HG03571 (cell line): ENCODE results near the gene FABP3.

Experiments
- ATAC-seq: cut with Tn5 transposase; IDR thresholded peaks from one replicate; pipeline ENCODE4 v1.9.1; 2021; ENCODE audit not compliant: unreplicated experiment

Gene FABP3

DNA sequence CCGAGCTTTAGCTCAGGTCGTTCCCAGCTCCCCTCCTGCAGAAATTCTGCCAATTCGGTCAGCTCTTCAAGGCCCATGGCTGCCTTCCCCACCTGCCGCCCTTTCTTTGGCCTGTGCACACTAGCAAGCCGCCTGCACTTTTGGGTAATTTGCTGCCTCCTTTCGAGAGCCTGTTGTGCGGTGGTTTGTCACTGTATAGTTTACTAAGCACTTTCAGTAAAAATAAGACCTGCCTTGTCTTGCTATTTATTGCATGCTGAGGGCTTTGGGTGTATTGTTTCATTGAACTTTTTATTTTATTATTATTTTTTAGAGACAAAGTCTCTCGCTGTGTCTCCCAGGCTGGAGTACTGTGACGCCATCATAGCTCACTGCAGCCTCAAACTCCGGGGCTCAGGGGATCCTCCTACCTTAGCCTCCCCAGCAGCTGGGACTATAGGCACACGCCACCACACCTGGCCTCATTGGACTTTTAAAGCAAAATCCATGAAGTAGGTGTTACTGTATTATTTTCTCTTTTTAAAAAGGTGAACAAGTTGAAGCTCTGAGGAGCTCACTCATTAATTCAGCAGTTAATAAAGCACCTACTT, 1.1 kb upstream of the FABP3 start:
- ATAC-seq = no peak

DNA sequence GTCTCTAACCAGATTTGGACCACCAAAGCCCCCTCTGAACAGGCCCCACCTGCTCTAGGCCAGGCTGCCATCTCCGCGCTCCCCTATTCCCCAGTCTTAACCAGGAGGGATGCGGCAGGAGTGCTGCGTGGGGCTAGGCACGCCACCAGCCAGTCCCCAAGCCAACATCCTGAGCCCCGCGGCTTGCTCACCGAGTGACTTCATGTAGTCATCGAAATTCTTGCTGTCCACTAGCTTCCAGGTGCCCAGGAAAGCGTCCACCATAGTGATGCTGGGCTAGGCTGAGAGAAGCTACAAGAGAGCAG, 173 bp downstream of the FABP3 start:
- ATAC-seq = no peak

DNA sequence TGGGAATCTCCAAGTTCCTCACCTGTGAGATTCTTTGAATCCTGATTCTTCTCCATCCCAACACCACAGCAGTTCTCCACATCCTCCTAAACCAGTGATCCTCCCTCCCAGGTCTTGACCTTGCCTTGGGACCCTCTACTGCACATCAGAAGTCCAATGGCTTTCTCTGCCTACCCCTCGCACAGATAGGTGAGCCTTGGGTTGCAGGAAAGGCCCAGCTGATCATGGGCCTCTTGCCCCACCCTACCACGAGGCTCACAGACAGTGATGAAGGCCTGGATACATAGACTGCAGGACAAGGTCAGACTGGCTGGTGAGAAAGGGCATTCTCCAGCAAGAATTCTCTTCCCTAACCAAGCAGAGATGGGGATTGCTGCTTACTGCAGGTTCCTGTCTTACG, 825 bp downstream of the FABP3 start:
- no peak for ATAC-seq

DNA sequence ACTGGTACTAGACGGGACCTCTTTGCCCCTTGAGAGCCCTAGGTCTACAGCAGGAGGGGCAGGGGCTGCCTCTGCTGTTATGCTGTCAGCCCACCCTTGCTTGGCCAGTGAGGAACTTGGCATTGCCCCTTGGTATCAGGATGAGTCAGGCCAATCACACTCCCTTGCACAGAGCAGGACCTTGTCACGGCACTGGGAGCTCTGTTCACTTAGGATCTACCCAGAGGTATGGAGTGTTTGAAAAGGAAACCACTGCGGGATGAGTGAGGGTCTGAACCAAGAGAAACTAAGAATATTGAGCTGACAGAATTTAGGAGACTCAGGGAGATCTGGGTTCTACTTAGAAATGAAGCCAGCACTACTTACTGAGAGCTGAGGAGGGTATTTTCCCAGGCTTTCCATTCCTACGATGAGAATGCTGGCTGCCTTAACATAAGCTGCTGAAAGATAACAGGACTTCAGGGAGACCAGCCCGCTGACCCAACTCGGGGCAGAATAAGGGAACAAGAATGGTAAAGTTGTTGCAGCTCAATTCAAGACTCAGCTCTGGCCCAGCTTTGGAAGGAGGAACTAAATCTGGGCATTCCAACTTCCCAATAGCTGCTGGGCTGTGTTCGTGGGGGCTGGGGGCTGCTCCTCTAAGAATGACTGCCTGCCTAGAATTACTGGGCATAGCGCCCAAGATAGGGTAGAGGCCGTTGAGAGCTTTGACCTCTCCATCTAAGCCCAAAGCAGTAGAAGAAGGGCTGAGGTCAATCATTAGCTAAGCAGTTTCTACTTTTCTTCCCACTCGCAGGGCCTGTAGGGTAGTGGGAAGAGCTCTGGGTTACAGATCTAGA, 1.5 kb downstream of the FABP3 start:
- ATAC-seq = no peak

DNA sequence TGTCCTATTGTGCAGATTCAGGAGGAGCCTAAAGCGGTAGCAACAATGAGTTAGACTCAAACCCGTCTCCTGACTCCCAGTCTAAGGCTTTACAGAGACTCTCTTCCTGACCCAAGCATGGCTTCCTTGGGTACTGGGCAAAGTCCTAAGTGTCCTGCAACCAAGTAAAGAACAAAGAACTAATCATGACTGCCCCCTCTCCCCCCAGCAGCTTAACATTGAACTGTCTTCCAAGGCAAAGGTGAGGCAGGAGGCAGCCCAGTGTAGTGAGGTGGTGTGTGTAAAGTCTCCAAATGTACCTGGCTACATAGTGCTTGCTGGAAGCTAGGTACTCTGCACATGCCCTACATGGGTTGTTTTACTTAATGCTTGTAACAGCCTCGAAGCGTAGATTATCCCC, 2.3 kb downstream of the FABP3 start:
- ATAC-seq = no peak

DNA sequence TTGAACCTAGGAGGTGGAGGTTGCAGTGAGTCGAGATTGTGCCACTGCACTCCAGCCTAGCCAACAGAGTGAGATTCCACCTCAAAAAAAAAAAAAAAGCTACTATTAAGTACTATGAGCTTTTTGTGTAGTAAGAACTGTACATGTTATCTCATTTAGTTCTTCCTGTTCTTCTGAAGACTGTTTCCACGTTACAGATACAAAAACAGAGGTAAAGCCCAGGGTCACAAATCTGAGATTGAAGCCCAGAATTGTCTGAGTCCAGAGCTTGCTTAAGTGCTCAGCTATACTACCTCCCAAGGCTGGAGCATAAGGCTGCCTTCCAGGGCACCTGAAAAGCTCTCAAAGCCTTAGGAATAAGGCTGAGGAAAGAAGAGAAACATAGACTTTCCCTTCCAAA, 2.9 kb downstream of the FABP3 start:
- ATAC-seq = no peak

DNA sequence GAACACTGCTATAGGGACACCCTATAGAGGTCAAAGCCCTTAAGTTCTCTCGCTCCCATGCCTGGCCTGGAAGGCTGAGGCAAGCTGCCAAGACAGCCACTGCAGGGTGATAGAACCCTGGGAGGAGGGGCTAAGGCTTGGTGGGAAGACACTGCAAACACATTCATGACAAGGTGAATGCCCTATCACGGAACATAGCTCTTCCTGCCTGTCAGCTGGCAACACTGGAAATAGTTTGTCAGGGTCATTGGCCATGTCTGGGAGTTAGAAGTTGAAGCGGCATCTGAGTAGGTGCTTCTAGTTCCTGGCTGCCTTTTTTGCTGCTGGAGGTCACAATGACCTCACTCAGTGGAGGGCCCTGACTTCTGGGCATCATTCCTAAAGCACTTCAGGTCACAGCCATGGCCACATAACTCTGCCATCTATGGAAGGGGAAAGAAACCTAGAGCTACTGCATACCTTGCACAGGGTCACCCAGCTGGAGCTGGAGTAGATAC, 4.2 kb downstream of the FABP3 start:
- ATAC-seq = no peak

DNA sequence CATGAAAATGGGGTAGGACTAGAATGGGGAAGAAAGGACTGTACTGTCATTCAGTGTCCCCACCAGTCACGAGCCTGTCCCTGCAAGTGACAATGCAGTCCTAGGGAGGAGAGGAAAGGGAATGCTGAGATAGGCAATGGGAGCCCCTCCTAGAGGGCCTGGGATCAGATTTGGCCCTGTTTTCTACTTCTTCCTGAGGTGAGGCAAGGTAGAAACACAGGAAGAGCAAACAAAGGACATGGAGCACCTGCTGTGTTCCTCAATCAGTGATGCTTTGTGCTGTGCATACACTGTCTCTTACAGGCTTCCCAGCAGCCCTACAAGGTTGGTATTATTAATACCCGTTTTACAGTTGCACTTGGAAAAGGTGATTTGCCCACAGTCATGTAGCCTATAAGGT, 6.1 kb downstream of the FABP3 start:
- ATAC-seq = no peak

DNA sequence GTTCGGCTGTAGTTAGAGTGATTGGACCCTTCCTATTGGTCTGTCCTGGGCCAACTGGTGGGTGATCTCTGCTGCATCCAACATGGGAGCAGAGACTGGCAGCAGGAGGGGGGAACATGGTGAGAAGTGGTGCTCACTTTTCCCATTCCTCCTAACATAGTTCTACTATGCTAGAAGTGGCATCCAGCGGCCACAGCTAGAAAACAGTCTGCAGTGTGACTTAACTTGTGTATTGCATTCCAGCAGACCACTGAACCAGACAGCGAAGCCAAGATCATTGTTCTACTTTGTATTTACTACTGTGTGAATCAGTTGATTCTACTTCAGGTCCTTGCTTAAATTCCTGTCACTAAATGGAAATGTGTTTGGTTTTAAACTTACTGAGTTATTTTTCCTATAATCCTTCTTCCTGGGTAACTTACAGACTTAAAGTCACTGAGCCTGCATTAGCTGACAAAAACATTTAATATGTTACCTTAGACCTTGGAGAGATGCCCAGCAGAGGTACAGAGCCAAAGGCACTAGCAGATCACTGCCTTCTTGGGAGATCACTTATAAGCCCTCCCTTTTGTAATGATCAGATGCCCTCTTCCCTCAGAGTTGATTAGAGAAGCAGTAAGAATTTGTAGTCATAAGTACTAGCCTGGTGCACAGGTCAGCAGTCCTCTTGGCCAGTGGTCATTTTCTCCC, 8.2 kb downstream of the FABP3 start:
- ATAC-seq = no peak

DNA sequence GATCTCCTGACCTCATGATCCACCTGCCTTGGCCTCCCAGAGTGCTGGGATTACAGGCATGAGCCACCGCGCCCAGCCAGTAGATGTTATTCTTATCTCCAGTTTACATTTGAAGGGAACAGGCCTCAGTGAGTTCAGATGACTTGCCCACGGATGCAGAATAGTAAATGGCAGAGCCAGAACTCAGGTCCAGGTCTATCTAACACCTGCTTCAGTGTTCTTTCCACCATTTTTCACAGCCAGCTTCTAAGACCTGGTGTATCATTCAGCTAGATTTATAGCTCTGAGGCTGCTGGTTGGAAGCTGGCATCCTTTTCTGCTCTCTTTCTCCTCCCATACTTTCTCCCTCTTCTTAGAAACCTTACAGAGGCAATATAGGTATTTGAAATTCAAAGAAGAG, 10.8 kb downstream of the FABP3 start:
- ATAC-seq = no peak

DNA sequence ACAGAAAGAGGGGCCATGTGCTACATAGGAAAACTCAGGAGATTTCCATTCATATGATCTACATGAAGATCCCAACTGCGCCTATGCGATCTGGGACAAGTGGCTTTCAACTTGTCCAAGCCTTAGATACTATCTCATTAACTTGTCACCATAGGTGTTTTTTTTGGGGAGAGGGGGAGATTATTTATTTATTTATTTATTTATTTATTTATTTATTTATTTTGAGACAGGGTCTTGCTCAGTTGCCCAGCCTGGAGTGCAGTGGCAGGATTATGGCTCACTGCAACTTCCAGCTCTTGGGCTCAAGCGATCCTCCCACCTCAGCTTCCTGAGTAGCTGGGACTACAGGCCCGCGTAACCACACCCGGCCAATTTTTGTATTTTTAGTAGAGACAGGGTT, 11.3 kb downstream of the FABP3 start:
- ATAC-seq = no peak

DNA sequence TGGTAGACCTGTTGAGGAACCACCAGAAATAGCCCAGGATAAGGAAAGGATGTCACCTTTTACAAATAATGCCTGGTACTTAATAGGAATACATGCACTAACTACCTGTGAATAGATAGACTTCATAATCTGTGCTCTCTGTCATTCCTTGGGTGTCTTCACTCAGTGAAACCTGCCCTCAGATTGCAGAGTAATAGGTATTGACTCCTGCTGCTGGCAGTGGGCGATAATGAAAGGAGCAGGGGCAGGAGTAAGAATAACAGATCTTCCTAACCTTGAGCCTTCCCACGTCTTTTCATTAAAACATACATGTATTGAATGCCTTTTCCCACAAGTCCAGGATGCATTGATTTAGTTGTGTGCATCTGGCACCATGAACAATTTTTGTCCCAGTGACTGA, 16.4 kb downstream of the FABP3 start:
- ATAC-seq = no peak

DNA sequence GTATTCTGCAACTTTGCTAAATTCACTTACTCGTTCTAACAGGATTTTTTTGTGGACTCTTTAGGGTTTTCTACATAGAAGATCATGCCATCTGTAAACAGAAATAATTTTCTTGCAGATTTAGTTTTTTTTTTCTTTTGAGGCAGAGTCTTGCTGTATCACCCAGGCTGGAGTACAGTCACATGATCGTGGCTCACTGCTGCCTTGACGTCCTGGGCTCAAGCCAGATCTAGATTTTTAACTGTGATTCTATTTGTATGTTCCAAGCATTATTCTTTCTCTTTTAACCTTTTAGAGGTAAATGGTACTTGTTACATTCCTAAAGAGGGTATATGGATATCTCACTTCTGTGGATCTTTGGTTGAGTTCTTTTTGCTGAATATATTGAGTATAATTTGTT, 18.6 kb downstream of the FABP3 start:
- no peak for ATAC-seq

DNA sequence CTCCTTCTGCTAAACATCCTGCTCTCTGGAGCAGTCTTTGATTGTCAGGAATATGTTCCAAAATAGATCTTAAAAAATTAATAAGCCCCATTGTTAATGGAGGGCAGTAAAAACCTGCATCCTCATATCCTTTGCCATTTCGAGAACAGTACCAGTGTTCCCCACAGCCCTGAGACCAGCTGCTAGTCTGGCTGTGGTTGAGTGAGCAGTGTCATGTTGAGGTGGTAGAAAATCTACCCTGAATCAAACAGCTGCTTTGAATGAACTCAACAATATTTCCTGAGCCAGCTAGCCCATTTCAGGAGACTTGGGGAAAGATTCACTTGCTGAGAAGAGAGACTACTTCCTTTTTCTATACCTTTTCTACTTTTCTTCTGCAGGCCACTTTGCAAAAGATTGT, 24.4 kb downstream of the FABP3 start:
- ATAC-seq = no peak

DNA sequence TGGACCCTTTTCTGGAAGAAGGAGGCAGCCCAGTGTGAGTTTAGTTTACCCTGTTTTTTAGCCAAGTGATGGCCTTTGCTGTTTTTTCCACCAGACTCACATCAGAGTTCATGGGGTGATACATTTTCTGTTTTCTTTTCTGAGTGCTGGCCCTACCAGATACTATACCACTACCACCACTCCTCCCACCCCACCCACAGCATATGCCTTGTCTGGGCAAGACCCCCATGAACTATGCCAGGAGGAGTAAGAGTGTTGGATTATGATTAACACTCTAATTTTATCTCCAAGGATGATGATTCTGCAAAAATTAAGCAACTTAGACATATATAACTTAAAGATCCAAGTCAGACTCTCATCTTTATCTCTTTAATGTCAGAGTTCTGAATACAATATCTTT, 26.1 kb downstream of the FABP3 start:
- no peak for ATAC-seq

DNA sequence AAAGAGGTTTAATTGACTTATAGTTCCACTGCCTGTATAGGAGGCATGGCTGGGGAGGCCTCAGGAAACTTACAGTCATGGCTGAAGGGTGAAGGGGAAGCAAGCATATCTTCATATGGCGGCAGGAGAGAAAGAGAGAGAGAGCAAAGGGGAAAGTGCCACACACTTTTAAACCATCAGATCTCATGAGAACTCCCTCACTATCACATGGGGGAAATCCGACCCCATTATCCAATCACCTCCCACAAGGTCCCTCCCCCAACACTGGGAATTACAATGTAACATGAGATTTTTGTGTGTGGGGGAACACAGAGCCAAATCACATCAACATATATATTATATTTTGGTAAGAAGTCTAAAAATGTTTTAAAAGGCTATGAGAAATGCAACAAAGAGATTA, 27.2 kb downstream of the FABP3 start:
- ATAC-seq = no peak

DNA sequence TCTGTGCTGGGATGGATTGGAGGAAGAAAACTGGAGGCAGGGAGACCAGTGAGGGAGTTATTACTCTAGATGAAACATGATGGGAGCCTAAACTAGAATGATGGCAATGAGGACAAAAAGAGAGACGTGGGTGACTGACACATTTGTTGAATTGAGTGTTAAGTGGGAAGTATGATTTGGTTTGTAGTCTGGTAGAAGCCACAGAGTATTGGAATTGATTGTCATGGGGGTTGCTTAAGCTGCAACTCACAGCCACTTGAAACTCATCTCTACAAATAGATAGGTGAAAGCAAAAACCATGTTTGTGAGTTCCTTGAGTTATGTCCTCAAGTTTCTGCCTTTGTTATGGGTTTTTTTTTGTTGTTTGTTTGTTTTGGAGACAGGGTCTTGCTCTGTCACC, 28.4 kb downstream of the FABP3 start:
- ATAC-seq = no peak

DNA sequence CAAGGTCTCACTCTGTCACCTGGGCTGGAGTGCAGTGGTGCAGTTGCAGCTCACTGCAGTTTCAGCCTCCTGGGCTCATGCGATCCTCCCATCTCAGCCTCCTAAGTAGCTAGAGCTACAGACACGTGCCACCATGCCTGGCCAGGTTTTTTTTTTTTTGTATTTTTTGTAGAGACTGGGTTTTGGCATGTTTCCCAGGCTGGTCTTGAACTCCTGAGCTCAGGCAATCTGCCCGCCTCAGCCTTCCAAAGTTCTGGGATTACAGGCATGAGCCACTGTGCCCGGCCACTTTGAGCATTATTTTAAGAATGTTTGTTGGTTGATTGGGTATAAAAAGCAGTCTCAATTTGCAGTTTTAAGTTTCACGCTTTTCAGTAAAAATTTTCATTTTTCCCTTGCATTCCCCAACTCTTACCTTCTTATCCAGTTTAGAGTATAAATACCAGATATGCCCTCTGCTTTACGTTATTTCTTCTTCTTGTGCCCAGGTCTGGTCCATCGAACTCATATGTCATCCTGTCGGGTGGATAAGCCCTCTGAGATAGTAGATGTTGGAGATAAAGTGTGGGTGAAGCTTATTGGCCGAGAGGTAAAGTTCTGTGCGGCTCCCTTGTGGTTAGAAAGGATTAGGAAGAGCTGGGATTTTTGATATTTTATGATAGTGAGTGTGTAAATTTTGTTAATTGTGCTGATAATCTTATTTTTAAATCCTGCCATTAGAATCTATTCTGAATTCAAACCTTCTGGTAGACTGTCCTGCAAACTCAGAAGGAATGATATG, 36.0 kb downstream of the FABP3 start:
- ATAC-seq = no peak

DNA sequence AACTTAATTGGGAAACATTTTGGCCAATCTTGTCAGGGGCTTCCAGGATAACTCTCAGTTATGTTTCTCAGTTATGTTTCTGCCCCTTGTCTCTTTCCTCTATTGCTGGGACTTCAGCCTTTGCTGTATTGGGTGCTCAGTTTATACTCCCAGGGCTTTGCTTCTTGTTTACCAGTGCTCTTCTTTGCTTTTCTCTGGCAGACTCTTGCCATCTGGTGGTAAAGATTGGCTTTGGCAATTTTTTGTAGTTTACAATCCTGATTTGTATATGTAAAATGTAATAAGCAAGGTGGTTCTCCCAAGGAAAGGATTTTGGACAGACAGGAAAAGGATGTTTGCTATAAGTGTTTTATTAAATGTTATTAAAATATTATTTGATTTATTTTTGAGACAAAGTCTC, 37.9 kb downstream of the FABP3 start:
- ATAC-seq = no peak

DNA sequence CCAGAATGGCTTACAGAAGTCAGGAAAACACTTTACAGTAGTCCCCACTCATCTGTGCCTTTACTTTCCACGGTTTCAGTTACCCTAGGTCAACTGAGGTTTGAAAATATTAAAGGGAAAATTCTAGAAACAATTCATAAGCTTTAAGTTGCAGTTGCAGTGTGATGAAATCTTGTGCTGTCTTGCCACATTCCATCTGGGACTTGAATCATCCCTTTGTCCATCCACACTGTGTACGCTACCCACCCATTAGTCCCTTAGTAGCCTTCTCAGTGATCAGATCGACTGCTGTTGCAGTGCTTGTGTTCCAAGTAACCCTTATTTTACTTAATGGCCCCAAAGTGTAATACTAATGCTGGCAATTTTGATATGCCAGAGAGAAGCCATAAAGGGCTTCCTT, 45.5 kb downstream of the FABP3 start:
- ATAC-seq = no peak

DNA sequence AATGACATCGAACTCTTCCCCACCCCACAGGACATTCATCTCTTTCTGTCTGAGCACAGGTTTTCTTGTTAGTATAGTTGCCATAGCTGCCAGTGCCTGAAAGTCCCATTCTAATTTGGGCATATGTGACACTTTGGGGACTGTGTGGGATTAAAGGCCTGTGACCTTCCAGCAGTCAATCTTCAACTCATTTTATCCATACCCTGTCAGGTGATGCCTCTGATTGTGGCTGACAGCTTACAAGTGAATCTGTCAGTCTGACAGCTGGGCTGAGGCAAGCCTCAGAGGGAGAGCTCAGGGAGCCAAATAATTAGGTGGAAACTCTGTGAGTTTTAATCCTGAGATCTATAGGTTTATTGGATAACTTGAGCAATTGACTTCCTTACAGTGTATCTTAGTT, 46.4 kb downstream of the FABP3 start:
- ATAC-seq = no peak

DNA sequence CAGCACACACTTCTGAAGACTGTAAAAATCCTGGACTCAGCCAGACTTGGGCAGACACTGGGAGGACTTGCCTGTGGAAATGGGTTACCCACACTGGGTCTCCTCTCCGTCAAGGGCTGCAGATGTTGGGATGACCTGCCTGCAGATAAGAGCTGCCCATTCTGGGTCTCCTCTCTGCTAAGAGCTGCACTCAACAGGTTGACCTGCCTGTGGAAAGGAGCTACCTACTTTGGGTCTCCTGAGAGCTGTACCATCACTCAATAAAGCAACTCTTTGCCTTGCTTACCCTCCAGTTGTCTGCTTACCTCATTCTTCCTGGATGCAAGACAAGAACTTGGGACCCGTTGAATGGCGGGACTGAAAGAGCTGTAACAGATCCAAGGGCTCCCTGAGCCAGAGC, 47.9 kb downstream of the FABP3 start:
- ATAC-seq = no peak
